Loucy (cell line): ENCODE results near the gene SGMS1.

Experiments
- CTCF ChIP-seq: fragments of 200-600 bp; sonication (generic); conservative IDR thresholded peaks from 2 replicates; pipeline ENCODE4 v1.5.1; 2014; ENCODE audit warnings: mild to moderate bottlenecking, antibody characterized with exemption, low read length
- EZH2phosphoT487 ChIP-seq: fragments of 200-600 bp; IDR thresholded peaks from 2 replicates; pipeline ENCODE4 v1.6.1; 2018; ENCODE audit warnings: antibody characterized with exemption, mild to moderate bottlenecking, moderate library complexity, borderline replicate concordance

GRCh38 chr10:50461123-50461522, 162.6 kb downstream of the SGMS1 start:
- TF ChIP-seq CTCF, result no peak
- no peak for TF ChIP-seq EZH2phosphoT487
